GM13977 (cell line): ENCODE measurements around the gene ZBTB1.
"Not testable (repeated sequence)": the region's sequence is repeated elsewhere in the genome, so short reads cannot be mapped to it uniquely, and the experiment has no call there.

Experiments
- DNase-seq: peaks from one replicate; pipeline ENCODE4 v3.0.0; 2012; ENCODE audit warnings: low spot score
- in situ Hi-C: fragments of 300-500 bp; cut with MboI; formaldehyde crosslinking; loops from one replicate; pipeline ENCODE4 v1.12.0; 2022; ENCODE audit warnings: low sequenced_read_pairs, low pct_unique_long_range_greater_than_20kb, mixed read lengths, inconsistent platforms; ENCODE audit not compliant: unreplicated experiment
- TF ChIP-seq, protein P1 (sequence below): IDR thresholded peaks from 2 replicates; pipeline ENCODE4 v1.5.1; 2012; ENCODE audit warnings: mild to moderate bottlenecking, control low read depth; ENCODE audit not compliant: insufficient read depth; ENCODE audit errors: extremely low read depth, missing control alignments

The ZBTB1 gene

DNA sequence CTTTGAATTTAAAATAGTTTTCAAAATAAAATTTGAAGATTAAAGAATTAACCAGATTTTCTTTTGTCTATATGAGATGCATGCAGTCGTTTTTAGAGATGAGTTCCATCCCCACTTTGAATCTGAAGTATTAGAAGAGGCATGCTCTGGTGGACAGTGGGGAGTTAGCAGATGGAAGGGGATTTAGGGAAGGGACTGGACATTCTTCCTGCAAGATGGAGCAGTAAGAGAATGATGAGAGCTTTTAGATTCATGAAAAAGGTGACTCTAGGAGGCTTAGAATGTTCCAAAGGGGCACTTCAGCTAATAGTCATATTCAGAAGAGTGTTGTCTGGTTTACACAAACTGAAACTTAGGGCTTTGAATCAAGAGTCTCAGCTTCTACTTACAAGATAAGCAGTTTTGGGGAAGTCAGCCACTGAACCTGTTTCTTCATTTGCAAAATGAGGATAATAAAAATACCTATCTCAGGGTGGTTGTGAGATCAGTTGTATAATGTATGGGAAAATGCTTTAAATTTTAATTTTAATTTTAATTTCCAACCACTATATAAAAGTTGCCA lies 3.7 kb downstream of the ZBTB1 start:
- in situ Hi-C loops: no loop called here
- DNase-seq: peak; percentile 55

DNA sequence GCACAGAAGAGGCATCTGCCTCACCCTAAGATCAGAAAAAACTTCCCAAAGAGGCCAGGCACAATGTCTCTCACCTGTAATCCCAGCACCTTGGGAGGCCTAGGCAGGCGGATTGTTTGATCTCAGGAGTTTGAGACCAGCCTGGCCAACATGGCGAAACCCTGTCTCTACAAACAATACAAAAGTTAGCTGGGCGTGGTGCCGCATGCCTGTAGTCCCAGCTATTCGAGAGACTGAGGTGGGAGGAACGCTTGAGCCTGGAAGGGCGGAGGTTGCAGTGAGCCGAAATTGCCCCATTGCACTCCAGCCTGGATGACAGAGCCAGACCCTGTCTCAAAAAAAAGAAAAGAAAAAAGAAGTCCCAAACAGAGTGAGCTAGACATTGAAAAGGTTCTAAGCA lies 4.5 kb downstream of the ZBTB1 start:
- in situ Hi-C loops: no loop called here

More for the DNA sequence above, 3.7 kb downstream of the ZBTB1 start:
- TF ChIP-seq, protein P1, sequence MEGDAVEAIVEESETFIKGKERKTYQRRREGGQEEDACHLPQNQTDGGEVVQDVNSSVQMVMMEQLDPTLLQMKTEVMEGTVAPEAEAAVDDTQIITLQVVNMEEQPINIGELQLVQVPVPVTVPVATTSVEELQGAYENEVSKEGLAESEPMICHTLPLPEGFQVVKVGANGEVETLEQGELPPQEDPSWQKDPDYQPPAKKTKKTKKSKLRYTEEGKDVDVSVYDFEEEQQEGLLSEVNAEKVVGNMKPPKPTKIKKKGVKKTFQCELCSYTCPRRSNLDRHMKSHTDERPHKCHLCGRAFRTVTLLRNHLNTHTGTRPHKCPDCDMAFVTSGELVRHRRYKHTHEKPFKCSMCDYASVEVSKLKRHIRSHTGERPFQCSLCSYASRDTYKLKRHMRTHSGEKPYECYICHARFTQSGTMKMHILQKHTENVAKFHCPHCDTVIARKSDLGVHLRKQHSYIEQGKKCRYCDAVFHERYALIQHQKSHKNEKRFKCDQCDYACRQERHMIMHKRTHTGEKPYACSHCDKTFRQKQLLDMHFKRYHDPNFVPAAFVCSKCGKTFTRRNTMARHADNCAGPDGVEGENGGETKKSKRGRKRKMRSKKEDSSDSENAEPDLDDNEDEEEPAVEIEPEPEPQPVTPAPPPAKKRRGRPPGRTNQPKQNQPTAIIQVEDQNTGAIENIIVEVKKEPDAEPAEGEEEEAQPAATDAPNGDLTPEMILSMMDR: no peak

DNA sequence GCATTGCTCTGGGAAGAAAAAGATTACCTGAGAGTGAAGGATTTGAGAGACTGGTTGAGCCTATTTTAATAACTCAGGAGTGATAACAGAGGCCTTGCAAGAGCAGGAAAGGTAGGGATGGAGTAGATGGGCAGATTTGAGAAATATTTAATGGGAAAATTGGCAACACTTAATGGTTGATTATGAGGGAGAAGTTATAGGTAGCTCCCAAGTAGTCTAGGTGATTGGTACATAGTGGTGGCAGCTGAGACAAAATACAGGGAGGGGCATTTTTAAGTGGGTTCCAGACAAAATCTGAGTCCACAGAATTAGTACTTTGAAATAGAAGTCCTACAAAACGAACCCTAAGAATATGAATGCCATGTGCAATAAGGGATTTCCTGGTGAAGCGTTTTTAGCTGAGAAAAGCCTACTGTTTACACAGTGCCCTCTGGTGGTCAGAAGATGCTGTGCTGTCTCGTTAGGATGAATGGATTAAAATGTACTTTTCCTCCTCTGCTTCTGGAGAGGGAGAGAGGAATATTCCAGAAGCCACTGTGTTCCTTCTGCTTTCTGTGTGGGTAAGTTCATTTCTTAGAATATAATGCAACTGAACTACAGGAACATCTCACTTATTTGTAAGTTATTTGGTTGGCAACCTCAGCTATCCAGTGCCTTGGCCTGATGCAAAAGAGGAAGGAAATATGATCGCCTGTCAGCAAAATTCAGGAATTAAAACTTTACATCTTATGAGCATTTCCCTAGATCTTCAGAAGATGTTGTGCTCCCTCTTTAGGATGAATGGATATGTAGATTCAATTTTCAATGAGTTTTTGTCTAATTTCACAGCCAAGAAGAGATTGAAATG lies 6.5 kb downstream of the ZBTB1 start:
- TF ChIP-seq, protein P1: peak; percentile 90
- in situ Hi-C loops: no loop called here
- DNase-seq: no peak

More for the DNA sequence above, 4.5 kb downstream of the ZBTB1 start:
- no peak for DNase-seq
- TF ChIP-seq, protein P1: no peak

DNA sequence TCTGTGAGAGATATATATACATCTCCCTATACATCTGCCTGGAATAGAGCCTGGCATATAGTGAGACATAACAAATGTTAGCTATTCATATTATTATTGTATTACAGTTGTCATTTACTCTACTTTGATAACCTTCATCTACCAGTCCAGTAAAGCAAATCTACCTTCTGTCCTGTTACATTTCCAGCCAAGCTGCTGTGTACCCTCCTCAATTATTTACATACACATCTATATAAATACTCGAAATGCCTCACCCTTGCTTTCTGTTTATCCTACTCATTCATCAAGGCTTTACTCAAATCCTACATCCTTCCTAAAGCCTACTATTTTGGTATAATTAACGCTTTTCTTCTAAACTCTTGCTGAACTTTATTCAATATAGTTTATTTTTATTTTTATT lies 8.7 kb downstream of the ZBTB1 start:
- TF ChIP-seq, protein P1: no peak
- no peak for DNase-seq
- in situ Hi-C loops: no loop called here

DNA sequence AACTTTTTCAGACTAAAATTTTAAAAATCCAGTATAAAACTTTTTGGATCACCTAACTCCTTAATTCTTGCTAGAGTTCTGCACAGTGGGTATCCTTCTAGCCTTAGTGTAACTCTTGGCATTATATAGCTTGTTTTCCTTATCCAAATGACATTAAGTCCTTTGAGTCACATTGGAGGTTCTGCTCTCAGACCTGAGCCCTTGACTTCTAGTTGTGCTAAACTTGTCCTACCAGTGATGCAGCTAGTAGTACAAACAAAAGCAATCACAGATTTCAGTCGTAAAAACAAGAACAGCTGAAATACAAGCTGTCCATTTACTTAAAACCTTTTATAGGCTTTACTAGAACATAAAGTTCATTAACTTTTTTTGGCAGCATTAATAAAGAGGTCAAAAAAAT lies 10.5 kb downstream of the ZBTB1 start:
- TF ChIP-seq, protein P1: no peak
- in situ Hi-C loops: no loop called here

DNA sequence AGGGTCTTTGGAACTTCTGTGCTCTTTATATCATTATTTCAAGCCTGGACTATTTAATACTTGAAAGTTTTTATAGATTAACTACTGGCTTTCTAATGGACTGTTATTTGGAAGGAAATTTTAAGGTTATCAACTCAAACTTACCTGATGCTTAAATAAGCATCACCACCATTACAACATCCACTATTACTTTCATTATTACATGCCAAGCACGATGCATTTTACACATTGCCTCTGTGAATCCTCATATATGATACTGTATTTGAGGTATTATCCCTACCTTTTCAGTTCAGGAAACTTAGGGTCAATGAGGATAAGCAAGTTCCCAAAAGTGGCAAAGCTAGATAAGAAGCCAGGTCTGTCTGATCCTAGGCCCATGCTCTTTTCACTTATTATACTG lies 12.4 kb downstream of the ZBTB1 start:
- in situ Hi-C loops: no loop called here
- no peak for DNase-seq
- TF ChIP-seq, protein P1: no peak

More for the DNA sequence above, 10.5 kb downstream of the ZBTB1 start:
- DNase-seq: no peak

DNA sequence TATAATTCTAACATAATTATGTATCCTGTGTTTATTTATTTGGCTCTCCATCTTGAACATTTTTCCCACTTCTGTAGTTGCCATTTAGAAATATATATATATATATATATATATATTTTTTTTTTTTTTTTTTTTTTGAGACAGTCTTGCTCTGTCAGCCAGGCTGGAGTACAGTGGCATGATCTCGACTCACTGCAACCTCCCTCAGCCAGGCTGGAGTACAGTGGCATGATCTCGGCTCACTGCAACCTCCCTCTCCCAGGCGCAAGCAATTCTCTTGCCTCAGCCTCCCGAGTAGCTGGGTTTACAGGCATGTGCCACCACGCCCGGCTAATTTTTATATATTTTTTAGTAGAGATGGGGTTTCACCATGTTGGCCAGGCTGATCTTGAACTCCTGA lies 13.1 kb downstream of the ZBTB1 start:
- DNase-seq, in situ Hi-C loops: not testable (repeated sequence)
